Measurements from ENCODE around the gene SEZ6. TPM values are rescaled to one million over a fixed set of nuclear protein-coding genes. Genes with fewer than 3 reads are reported as not detected.

The SEZ6 gene
- total RNA-seq, 1 experiment from 2014 or later, result not detected

DNA sequence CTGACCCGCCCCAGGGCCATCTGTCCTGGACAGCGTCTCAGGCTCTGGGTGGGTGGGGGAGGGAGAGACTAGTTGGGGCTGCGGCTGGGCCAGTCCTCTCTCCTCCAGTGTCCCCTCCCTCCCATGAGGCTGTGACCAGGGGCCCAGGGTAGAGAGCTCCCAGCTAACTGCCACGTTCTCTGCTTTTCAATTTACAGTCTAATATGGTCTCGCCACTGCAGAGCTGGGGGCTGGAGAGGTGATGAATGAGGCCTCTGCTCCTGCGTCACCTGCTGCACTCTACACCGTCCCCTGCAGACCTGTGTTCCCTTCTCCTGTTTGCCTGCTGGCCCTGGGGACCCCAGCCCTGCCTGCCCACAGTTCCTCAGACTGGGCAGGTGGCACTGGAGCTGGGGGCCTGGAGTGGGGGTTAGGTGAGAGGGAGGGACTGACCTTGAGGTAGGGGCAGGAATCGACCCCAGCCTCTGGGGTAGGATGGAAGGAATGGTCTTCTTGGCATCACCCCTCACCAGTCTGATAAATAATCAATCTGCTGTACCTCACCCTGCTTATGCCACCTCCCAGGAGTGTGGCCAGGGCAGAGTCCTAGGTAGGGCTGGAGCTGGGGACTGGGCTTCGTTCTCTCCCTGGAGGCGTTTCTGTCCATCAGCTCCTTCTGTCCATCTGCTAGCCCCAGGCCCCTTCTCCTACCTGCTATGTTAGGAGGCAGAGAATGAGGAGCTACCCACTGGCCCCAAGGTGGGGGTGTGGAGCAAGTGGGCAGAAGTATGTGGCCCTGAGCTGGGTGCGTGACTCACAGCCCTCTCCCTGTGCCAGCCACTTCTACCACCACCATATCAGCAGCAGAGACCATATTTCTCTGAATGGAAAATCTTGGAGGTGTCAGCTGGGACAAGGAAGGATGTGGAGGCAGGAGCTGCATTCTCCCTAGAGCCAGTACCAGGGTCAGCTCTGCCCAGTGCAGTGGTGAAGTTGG is 12.9 kb downstream of the SEZ6 start:
- Histone ChIP-seq H3K27me3 (no peaks in the 10 kb centered on the region), H3K9me3 (no peaks in the 10 kb centered on the region), H3K4me3 (no peak overlapping the region), H3K36me3 (no peaks in the 10 kb centered on the region)
- peak; percentile 66 for DNase-seq

DNA sequence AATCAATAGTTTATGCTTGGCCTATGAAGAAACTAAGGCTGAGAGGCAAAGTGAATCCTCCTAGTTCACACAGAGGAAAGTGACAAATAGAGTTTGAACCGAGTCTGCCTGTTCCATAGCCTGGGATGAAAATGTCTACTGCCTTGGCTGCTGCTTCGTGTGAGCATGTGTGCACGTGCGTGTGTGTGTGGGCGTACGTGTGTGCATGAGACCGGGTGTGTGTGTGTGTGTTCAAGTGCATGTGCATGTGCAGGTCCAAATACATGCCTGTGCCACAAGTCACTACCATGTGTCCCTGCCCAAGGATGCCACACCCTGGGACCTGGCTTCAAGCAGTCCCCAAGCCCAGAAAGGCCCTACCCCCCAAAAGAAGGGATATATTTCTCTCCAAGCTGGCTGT is 13.6 kb downstream of the SEZ6 start:
- H3K4me3 ChIP-seq, result no peak overlapping the region
- no peaks in the 10 kb centered on the region for H3K27me3 ChIP-seq
- no peak for DNase-seq
- no peaks in the 10 kb centered on the region for H3K9me3 ChIP-seq
- no peaks in the 10 kb centered on the region for H3K36me3 ChIP-seq

DNA sequence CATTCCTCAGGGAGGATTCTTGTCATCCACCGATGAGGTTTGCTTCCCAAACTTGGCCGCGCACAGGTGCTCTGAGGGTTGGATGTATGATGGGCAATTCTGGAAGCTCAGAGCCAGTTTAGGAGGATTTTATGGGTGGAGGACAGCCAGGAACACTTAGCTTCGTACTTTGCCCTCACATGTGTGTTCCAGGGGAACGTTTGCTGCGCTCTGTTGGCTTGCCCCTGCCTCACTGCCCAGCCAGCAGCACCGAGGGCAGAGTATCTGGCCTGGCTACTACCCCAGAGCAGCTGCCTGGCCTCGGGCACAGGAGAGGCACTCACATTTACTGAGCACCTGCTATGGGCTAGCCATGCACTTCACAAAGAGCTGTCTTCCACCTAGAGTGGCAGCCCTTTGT is 14.1 kb downstream of the SEZ6 start:
- no peak overlapping the region for H3K4me3 ChIP-seq
- no peaks in the 10 kb centered on the region for H3K27me3 ChIP-seq
- H3K36me3 ChIP-seq, result no peaks in the 10 kb centered on the region
- DNase-seq, result no peak
- H3K9me3 ChIP-seq, result no peaks in the 10 kb centered on the region

DNA sequence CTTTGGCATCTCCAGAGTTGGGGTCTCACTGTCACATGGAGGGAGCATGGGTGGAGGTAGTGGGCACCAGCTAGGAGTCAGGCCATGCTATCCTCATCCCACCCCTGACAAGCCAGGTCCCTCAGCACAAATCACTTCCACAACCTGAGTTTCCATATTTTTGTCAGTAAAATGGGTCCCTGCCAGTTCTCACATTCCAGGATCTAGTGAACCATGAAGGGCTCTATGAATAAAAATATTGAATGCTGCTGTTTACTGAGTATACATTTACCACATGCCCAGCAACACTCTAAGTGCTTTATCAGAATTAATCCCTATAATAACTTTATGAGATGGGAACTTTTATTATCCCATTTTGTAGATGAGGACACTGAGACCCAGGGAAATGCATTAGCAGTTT is 16.8 kb downstream of the SEZ6 start:
- Histone ChIP-seq H3K27me3 (no peaks in the 10 kb centered on the region), H3K36me3 (no peaks in the 10 kb centered on the region), H3K9me3 (no peaks in the 10 kb centered on the region), H3K4me3 (no peak overlapping the region)
- DNase-seq, result no peak

DNA sequence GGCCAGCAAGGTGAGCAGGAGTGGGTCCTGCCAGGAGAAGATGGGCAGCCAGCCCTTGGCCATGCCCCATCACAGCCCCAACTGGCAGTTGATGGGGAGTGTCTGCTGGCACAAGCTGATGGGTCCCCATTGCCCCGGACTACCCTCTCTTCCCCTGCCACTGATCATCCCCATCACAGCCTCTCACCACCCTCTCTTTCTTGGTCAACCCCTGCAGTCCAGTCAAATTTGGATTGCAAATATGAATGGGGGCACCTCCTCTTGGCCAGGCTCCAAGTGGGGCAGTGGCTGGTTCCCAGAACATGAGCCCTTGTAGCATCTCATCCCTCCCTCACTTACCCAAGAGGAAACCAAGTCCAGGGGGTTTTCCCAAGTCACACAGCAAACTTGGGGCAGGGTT is 17.4 kb downstream of the SEZ6 start:
- Histone ChIP-seq H3K9me3 (no peaks in the 10 kb centered on the region), H3K36me3 (no peaks in the 10 kb centered on the region), H3K4me3 (no peak overlapping the region), H3K27me3 (no peaks in the 10 kb centered on the region)
- DNase-seq, result no peak

DNA sequence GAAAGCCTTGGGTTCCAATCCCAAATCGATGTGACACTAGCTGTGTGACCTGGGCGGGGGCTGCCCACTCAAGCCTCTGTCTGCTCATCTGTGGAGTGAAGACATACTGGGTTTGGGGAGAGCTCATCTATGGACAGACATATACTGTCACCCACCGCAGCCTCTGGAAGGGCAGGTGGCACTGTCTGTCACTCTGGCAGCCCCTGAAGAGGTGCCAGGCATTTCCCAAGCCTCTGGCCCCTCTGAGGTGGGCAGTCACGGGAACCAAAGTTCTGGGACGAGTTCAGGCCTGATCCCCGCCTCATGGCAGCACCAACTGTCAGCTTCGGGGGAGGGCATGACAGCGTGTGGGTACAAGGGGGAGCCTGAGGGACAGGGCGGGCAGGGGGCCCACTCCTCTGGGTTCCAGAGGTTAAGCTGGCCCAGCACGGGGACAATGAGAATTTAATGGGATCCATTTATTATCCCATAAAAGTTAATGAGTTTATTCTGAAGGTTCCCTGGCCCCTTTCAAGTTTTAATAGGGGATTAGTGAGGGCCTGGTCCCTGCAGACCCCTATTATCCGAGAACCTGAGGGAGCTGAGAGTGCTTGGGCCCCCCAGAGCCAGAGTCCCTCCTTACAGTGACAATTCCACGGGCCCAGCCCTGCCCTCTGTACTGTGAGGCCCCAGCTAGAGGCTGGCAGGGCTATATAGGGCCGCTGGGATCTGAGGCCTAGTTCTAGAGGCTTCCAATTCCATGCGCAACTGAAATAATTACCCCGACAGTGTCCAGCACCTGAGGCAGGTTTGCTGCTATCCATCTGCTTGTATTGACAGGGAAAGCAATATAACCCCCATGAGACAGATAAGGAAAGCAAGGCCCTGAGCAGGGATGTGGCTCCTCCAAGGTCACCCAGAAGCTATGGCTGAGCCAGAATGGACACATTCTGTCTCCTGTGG is 18.8 kb downstream of the SEZ6 start:
- H3K4me3 ChIP-seq, result no peak overlapping the region
- H3K36me3 ChIP-seq, result no peaks in the 10 kb centered on the region
- H3K9me3 ChIP-seq, result no peaks in the 10 kb centered on the region
- H3K27me3 ChIP-seq, result no peaks in the 10 kb centered on the region
- DNase-seq, result no peak

DNA sequence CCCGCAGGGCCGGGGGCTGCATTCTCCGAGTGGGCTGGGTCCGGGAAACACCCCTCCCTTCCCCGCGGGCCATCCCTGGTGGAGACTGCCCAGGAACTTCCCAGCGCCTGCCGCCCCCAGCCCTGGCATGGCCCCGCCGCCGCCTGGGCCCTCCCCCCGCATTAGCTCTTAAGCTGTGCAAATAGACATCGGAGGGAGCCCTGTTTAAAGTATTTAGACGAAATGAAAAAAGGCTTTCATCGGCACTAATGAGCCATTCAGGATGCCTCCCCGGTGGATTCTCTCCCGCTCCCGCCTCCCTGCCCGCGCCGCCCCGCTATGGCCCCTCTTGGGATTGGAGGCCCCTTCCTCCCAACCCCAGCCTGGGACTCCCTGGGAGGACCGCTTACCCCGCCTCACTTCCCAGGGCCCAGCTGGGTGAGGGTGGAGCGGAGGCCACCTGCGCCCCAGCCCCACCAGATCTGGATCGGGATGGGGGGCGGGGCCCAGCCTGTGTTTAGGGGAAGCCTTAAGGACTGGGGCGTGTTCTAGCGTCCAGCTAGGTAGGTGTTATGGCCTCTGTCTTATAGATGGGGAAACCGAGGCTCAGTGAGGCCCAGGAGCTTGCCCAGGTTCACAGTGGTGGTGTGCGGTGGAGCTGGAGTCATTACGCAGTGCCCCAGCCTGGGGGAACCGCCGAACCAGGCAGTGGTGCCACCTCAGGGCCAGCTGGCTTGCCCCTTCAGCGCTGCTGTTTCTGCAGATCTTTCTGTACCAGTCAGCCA is 19.7 kb downstream of the SEZ6 start:
- Histone ChIP-seq H3K27me3 (no peaks in the 10 kb centered on the region), H3K4me3 (no peak overlapping the region), H3K9me3 (no peaks in the 10 kb centered on the region), H3K36me3 (no peaks in the 10 kb centered on the region)
- no peak for DNase-seq

DNA sequence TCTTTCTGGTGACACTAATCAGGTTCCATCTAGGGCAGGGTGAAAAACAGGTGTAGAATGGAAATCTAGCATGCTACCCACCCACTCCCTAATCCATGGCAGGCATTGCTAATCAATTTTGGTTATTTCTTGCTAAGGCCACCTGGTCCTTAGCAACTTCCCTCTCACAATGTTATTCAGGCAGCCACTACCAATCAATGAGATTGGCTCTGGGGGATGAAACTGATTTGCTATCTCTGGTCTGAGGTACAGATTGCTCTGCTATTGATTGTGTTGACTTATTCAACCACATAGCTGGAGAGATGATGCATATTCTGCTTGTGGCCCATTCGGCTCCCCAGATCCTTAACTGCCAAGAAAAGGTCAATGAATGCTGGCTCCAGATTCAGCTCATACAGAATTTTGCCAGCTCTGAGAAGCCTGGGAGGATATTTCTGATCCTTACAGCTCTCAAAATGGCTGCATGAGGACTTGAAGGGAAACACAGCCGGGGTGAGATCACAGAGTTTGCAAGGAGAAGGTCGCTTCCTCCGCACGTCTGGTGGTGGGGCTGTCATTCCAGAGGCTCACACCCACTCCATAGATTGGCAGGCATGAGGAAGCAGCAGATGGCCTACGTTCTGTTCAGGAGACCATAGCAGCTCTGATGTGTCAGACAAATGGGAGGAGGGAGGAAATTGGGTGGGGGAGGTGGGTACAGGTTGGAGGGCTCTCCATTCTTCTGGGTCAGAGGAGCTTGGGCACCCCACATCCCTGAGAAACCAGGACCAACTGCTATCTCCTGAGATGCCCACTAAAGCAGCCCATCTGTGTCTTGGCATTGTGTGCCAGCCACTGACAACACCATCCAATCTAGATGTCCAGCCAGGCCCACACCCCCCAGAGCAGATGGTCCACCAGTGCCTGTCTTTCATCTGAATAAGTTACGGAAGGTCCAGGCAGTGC is 22.3 kb downstream of the SEZ6 start:
- Histone ChIP-seq H3K27me3 (no peaks in the 10 kb centered on the region), H3K36me3 (no peaks in the 10 kb centered on the region), H3K4me3 (no peak overlapping the region), H3K9me3 (no peaks in the 10 kb centered on the region)
- DNase-seq, result peak; percentile 37

DNA sequence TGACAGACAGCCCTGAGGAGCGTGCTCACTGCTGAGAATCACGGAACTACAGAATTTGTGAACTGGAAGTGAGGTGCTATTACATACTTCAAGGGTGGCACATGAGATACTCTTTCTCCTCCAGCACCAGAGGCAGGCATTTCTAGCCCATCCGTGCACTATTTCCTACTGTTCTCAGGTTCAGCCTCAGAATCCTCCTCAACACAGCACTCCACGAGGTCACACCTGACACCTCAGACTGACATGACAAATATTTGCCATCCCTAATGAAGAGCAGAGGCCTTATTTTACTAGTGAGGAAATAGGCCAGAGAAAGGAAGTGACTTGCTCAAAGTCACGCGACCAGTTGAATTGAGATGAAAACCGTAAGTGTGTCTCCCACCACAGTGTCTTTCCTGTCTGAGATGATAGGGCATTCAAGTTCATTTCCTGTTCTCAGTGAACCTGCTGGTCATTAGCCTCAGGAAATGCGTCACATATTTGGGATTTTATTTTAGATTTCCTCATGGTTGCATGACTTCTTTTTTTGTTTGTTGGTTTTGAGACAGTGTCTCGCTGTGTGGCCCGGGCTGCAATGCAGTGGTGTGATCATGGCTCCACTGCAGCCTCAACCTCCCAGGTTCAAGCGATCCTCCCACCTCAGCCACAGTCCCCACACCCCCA is 23.6 kb downstream of the SEZ6 start:
- Histone ChIP-seq H3K27me3 (no peaks in the 10 kb centered on the region), H3K9me3 (no peaks in the 10 kb centered on the region), H3K4me3 (no peak overlapping the region), H3K36me3 (no peaks in the 10 kb centered on the region)
- no peak for DNase-seq

DNA sequence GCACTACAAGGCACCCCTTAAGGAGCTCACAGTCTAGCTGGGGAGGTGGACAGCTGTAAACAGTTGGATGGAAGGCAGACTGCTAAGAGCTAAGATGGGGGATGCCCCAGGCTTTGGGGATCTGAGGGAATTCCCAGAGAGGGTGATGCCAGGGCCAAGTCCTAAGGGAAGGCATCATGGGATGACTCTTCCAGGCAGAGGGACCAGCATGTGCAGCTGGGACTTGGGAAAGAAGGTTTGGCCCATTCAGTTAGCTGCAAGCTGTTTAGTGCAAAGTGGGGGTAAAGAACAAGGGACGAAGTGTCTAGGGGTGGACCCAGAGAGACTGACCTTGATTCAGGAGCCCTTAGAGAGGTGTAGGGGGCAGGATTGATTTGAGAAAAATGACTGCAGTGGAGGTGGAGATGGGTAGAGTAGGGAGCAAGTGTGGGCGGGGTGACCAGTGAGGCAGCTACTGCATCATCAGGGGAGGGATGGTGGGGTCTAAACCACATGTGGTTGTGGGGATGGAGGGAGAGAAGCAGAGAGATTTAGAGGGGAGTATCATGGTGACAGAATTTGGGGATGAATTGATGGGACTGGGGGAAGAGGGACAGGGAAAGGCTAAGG is 27.4 kb downstream of the SEZ6 start:
- Histone ChIP-seq H3K9me3 (no peaks in the 10 kb centered on the region), H3K36me3 (no peaks in the 10 kb centered on the region), H3K27me3 (no peaks in the 10 kb centered on the region), H3K4me3 (no peak overlapping the region)
- no peak for DNase-seq

DNA sequence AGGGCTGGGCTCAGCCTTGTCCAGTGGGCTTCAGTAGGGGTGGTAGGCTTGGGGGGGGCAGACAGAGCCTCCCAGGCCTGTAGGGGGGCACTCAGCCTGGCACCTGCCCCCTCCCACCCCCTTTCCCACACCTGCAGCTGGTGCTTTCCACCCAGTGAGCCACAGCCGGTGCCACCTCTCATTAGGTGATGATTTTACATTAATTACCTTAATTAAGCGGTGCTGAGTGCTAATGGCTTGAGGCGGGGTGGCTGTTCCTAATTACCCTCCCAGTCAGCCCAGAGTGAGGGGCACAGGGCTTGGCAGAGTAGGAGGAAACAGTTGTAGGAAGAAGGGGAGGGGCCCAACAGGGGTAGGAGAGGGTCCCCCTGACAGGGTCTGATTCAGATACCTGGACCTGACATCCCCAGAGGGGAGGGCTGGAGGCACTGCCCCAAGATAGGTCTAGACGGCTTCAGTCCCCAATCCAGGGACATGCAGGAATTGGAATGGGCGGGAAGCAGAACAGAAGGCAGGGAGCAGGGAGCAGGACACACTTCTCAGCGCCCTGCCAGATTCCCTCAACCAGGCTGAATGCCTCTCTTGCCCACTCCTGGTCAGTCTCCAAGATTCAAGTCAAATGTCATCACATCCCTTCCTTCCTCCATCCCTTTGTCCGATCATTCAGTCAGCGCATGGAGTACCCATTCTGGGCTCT is 28.0 kb downstream of the SEZ6 start:
- no peaks in the 10 kb centered on the region for H3K36me3 ChIP-seq
- H3K9me3 ChIP-seq, result no peaks in the 10 kb centered on the region
- H3K4me3 ChIP-seq, result no peak overlapping the region
- no peak for DNase-seq
- no peaks in the 10 kb centered on the region for H3K27me3 ChIP-seq

DNA sequence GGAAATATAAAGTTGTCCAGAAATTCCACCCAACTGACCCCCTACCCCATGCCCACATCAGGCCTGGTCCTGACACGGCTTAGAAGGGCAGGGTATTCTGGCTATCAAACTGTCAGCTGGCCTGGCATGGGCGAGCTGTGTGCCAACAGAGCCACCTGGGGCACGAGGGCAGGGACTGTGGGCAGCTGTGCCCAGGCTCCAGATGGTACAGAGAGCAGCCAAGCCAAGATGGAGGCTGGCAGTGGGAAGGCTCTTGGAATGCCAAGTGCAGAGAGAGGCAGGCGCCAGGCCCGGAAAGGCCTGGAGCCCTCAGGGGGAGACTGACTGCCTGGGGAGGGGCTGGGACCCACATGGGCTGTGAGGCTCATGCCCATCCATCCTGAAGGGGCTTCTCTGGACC is 30.2 kb downstream of the SEZ6 start:
- H3K4me3 ChIP-seq, result no peak overlapping the region
- H3K36me3 ChIP-seq, result no peaks in the 10 kb centered on the region
- DNase-seq, result no peak
- H3K27me3 ChIP-seq, result no peaks in the 10 kb centered on the region
- H3K9me3 ChIP-seq, result no peaks in the 10 kb centered on the region

DNA sequence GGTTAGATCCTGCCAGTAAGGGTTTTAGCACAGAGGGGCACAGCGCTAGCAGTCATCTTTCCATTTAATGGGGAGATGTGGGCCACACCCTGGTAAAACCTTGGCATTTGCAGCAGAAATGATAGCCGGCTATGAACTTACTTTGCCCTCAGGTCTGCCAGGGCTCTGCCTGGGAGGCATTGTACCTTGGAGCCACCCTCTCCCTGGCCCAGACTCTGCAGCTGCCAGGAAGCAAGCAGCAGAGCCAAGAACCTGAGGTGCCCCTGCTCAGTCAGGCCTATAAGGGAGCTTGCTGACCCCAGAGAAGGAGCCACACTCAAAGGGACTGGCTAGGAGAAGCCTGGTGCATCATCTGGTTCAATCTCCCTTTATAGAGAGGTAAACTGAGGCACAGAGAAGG is 30.8 kb downstream of the SEZ6 start:
- no peaks in the 10 kb centered on the region for H3K27me3 ChIP-seq
- no peak for DNase-seq
- no peaks in the 10 kb centered on the region for H3K36me3 ChIP-seq
- no peaks in the 10 kb centered on the region for H3K9me3 ChIP-seq
- H3K4me3 ChIP-seq, result no peak overlapping the region

DNA sequence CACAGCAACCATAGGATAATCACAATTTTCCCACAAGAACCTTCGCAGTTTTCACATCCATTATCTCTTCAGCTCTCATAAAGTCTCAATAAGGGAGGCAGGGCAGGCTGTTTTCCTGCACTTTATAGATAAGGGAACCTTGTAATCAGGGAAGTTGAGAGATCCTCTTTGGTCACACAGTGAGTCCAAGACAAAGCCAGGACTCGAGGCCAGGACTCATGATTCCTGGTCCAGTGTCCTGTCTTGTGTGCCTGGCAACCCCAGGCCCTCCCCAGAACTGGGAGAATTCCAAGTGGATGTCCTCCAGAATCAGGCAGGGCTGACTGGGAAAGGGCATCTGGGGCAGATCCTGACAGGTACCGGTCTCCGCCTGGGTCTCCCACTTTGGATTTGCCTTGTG is 31.4 kb downstream of the SEZ6 start:
- Histone ChIP-seq H3K9me3 (no peaks in the 10 kb centered on the region), H3K4me3 (no peak overlapping the region), H3K36me3 (no peaks in the 10 kb centered on the region), H3K27me3 (no peaks in the 10 kb centered on the region)
- no peak for DNase-seq
